ENCODE measurements around the gene ACER1.
"Not testable (repeated sequence)": the region's sequence is repeated elsewhere in the genome, so short reads cannot be mapped to it uniquely, and the experiment has no call there.

ACER1 gene

GRCh38 chr19:6340493-6341201, 7.2 kb upstream of the ACER1 start:
- no peak for DNase-seq
- Mint-ChIP-seq H3K9me3 (no peaks in the 10 kb centered on the region), H3K36me3 (ENCODE audit: low read depth) (peaks cover 17% of the 10 kb centered on the region), H3K27ac (peak overlapping the region; percentile 76), H3K4me3 (no peak overlapping the region), H3K4me1 (ENCODE audit: low read depth) (peaks cover 9% of the 10 kb centered on the region), H3K27me3 (no peaks in the 10 kb centered on the region)

- no peak overlapping the region for H3K27ac Mint-ChIP-seq
- no peak for DNase-seq
- H3K9me3 Mint-ChIP-seq: no peaks in the 10 kb centered on the region
- H3K36me3 Mint-ChIP-seq (ENCODE audit: low read depth): peaks cover 3% of the 10 kb centered on the region
- no peaks in the 10 kb centered on the region for H3K27me3 Mint-ChIP-seq
- H3K4me1 Mint-ChIP-seq (ENCODE audit: low read depth): no peaks in the 10 kb centered on the region
- no peak overlapping the region for H3K4me3 Mint-ChIP-seq
Measured at GRCh38 chr19:6334490-6335285, 1.3 kb upstream of the ACER1 start.

- Mint-ChIP-seq H3K27ac (no peak overlapping the region), H3K4me1 (ENCODE audit: low read depth) (no peaks in the 10 kb centered on the region), H3K27me3 (no peaks in the 10 kb centered on the region), H3K36me3 (ENCODE audit: low read depth) (no peaks in the 10 kb centered on the region), H3K9me3 (no peaks in the 10 kb centered on the region), H3K4me3 (no peak overlapping the region)
- no peak for DNase-seq
Measured at GRCh38 chr19:6326815-6327214, 6.6 kb downstream of the ACER1 start.

- H3K4me1 Mint-ChIP-seq (ENCODE audit: low read depth): no peaks in the 10 kb centered on the region
- H3K4me3 Mint-ChIP-seq: no peak overlapping the region
- no peak for DNase-seq
- H3K9me3 Mint-ChIP-seq: no peaks in the 10 kb centered on the region
- no peaks in the 10 kb centered on the region for H3K27me3 Mint-ChIP-seq
- H3K27ac Mint-ChIP-seq: no peak overlapping the region
- no peaks in the 10 kb centered on the region for H3K36me3 Mint-ChIP-seq (ENCODE audit: low read depth)
Measured at GRCh38 chr19:6325614-6326013, 7.8 kb downstream of the ACER1 start.

GRCh38 chr19:6324757-6325156, 8.7 kb downstream of the ACER1 start:
- Mint-ChIP-seq H3K4me1 (ENCODE audit: low read depth) (no peaks in the 10 kb centered on the region), H3K27ac (no peak overlapping the region), H3K36me3 (ENCODE audit: low read depth) (no peaks in the 10 kb centered on the region), H3K9me3 (no peaks in the 10 kb centered on the region), H3K4me3 (no peak overlapping the region), H3K27me3 (no peaks in the 10 kb centered on the region)
- DNase-seq: no peak

- Mint-ChIP-seq H3K4me1 (ENCODE audit: low read depth) (peaks cover 4% of the 10 kb centered on the region), H3K36me3 (ENCODE audit: low read depth) (no peaks in the 10 kb centered on the region)
Measured at GRCh38 chr19:6322284-6322683, 11.1 kb downstream of the ACER1 start.

GRCh38 chr19:6319376-6319775, 14.0 kb downstream of the ACER1 start:
- DNase-seq: no peak
- Mint-ChIP-seq H3K4me1 (ENCODE audit: low read depth) (peaks cover 4% of the 10 kb centered on the region), H3K36me3 (ENCODE audit: low read depth) (no peaks in the 10 kb centered on the region), H3K9me3 (no peaks in the 10 kb centered on the region), H3K27me3 (no peaks in the 10 kb centered on the region), H3K4me3 (no peak overlapping the region), H3K27ac (no peak overlapping the region)

More at GRCh38 chr19:6322284-6322683, 11.1 kb downstream of the ACER1 start:
- no peaks in the 10 kb centered on the region for H3K27me3 Mint-ChIP-seq
- H3K27ac Mint-ChIP-seq: no peak overlapping the region
- DNase-seq: no peak
- H3K9me3 Mint-ChIP-seq: no peaks in the 10 kb centered on the region
- no peak overlapping the region for H3K4me3 Mint-ChIP-seq

GRCh38 chr19:6318772-6319171, 14.6 kb downstream of the ACER1 start:
- no peak for DNase-seq

GRCh38 chr19:6315646-6316045, 17.8 kb downstream of the ACER1 start:
- not testable (repeated sequence) for H3K27ac Mint-ChIP-seq; H3K4me1 Mint-ChIP-seq (ENCODE audit: low read depth); H3K4me3 Mint-ChIP-seq

More at GRCh38 chr19:6318772-6319171, 14.6 kb downstream of the ACER1 start:
- no peaks in the 10 kb centered on the region for H3K36me3 Mint-ChIP-seq (ENCODE audit: low read depth)
- no peaks in the 10 kb centered on the region for H3K9me3 Mint-ChIP-seq
- H3K4me1 Mint-ChIP-seq (ENCODE audit: low read depth): peaks cover 4% of the 10 kb centered on the region
- H3K27me3 Mint-ChIP-seq: no peaks in the 10 kb centered on the region
- no peak overlapping the region for H3K4me3 Mint-ChIP-seq
- no peak overlapping the region for H3K27ac Mint-ChIP-seq

GRCh38 chr19:6313398-6313969, 19.9 kb downstream of the ACER1 start:
- no peak for DNase-seq
- no peaks in the 10 kb centered on the region for H3K36me3 Mint-ChIP-seq (ENCODE audit: low read depth)
- H3K9me3 Mint-ChIP-seq: no peaks in the 10 kb centered on the region
- H3K4me1 Mint-ChIP-seq (ENCODE audit: low read depth): no peaks in the 10 kb centered on the region
- no peaks in the 10 kb centered on the region for H3K27me3 Mint-ChIP-seq
- H3K4me3 Mint-ChIP-seq: no peak overlapping the region
- no peak overlapping the region for H3K27ac Mint-ChIP-seq

More at GRCh38 chr19:6315646-6316045, 17.8 kb downstream of the ACER1 start:
- H3K36me3 Mint-ChIP-seq (ENCODE audit: low read depth); H3K9me3 Mint-ChIP-seq; H3K27me3 Mint-ChIP-seq; DNase-seq: not testable (repeated sequence)

- Mint-ChIP-seq H3K27me3 (no peaks in the 10 kb centered on the region), H3K36me3 (ENCODE audit: low read depth) (no peaks in the 10 kb centered on the region), H3K4me3 (no peak overlapping the region), H3K27ac (no peak overlapping the region), H3K4me1 (ENCODE audit: low read depth) (no peaks in the 10 kb centered on the region), H3K9me3 (no peaks in the 10 kb centered on the region)
- DNase-seq: no peak
Measured at GRCh38 chr19:6312018-6312417, 21.4 kb downstream of the ACER1 start.

GRCh38 chr19:6298413-6298812, 35.0 kb downstream of the ACER1 start:
- Mint-ChIP-seq H3K4me3 (no peak overlapping the region), H3K36me3 (ENCODE audit: low read depth) (peaks cover 5% of the 10 kb centered on the region), H3K4me1 (ENCODE audit: low read depth) (peaks cover 2% of the 10 kb centered on the region), H3K9me3 (peaks cover 8% of the 10 kb centered on the region), H3K27ac (no peak overlapping the region), H3K27me3 (no peaks in the 10 kb centered on the region)
- DNase-seq: no peak

- no peak for DNase-seq
- H3K9me3 Mint-ChIP-seq: peaks cover 9% of the 10 kb centered on the region
- peaks cover 2% of the 10 kb centered on the region for H3K4me1 Mint-ChIP-seq (ENCODE audit: low read depth)
- H3K4me3 Mint-ChIP-seq: no peak overlapping the region
- peaks cover 6% of the 10 kb centered on the region for H3K36me3 Mint-ChIP-seq (ENCODE audit: low read depth)
- no peaks in the 10 kb centered on the region for H3K27me3 Mint-ChIP-seq
- no peak overlapping the region for H3K27ac Mint-ChIP-seq
Measured at GRCh38 chr19:6297202-6297601, 36.2 kb downstream of the ACER1 start.

GRCh38 chr19:6292006-6292405, 41.4 kb downstream of the ACER1 start:
- peaks cover 29% of the 10 kb centered on the region for H3K36me3 Mint-ChIP-seq (ENCODE audit: low read depth)
- no peaks in the 10 kb centered on the region for H3K27me3 Mint-ChIP-seq
- H3K27ac Mint-ChIP-seq: no peak overlapping the region
- no peak for DNase-seq
- no peaks in the 10 kb centered on the region for H3K4me1 Mint-ChIP-seq (ENCODE audit: low read depth)
- peaks cover 50% of the 10 kb centered on the region for H3K9me3 Mint-ChIP-seq
- H3K4me3 Mint-ChIP-seq: no peak overlapping the region

- no peaks in the 10 kb centered on the region for H3K27me3 Mint-ChIP-seq
- no peak for DNase-seq
- peaks cover 24% of the 10 kb centered on the region for H3K36me3 Mint-ChIP-seq (ENCODE audit: low read depth)
- H3K9me3 Mint-ChIP-seq: peaks cover 42% of the 10 kb centered on the region
- H3K4me1 Mint-ChIP-seq (ENCODE audit: low read depth): no peaks in the 10 kb centered on the region
- no peak overlapping the region for H3K27ac Mint-ChIP-seq
- H3K4me3 Mint-ChIP-seq: no peak overlapping the region
Measured at GRCh38 chr19:6288737-6289136, 44.7 kb downstream of the ACER1 start.
